NB4 (cell line): ENCODE data around the gene OARD1.
A peak's percentile ranks its signal among the peaks of the same experiment; 100 is the strongest.

Experiments used
- DNase-seq: peaks from one replicate; pipeline ENCODE4 v3.0.0; 2010; ENCODE audit warnings: low read depth
- H3K4me3 ChIP-seq: one replicate; pipeline ENCODE4 v1.5.1; 2011; ENCODE audit warnings: mild to moderate bottlenecking, low read depth, low read length, moderate library complexity
- MAX ChIP-seq: IDR thresholded peaks from 2 replicates; pipeline ENCODE4 v1.6.1; 2011; ENCODE audit warnings: low read depth, low read length
- MYC ChIP-seq: IDR thresholded peaks from 2 replicates; pipeline ENCODE4 v1.6.1; 2011; ENCODE audit warnings: low read depth, low read length
- POLR2A ChIP-seq: IDR thresholded peaks from 2 replicates; pipeline ENCODE4 v1.6.1; 2011; ENCODE audit warnings: mild to moderate bottlenecking; ENCODE audit not compliant: insufficient read length; ENCODE audit errors: extremely low read depth
- TF ChIP-seq, protein P1 (sequence below): IDR thresholded peaks from one replicate; pipeline ENCODE4 v1.5.1; 2012; ENCODE audit warnings: low read depth, low read length

The OARD1 gene

DNA sequence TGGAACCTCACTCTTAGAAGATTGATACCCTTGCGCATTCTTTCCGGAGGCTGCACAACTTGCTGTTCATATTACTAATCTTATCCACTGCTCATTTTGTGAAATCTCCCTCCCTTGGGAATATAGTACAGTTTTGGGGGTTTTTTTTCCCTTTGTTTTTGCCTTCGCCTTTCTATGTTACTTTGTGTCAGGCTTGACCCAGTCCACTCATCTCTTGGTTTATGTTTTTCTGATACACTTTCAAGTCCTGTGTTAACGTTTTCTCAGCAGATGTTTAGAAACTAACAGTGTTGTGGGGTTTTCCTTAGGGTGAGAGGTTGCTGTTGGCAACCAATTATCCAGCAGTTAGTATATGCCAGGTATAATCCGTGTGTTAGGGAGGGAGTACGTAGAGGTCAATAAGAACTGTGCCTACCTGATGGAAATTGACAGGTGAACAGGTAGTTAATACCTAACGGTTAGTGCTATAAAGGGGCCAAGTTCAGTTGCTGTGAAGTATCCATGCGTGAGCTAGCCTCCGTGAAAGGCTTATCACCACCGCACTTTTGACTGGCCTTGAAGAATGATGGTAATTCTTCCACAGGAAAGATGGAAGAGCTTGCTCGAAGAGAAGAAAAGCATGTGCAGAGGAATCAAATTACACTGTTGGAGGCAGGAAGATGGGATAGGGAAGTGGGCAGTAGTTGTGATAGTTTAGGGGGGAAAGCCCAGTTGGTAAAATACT lies 2.0 kb upstream of the OARD1 start:
- peak; percentile 53; the same call in 1 of the 2 replicates for TF ChIP-seq MAX
- no peak for TF ChIP-seq POLR2A
- peak; percentile 62 for TF ChIP-seq MYC
- DNase-seq = peak; percentile 52

GRCh38 chr6:41073203-41073967 lies 1.2 kb upstream of the OARD1 start:
- TF ChIP-seq POLR2A = peak; percentile 94
- peak; percentile 37 for TF ChIP-seq MAX
- TF ChIP-seq MYC = peak; percentile 57
- TF ChIP-seq, protein P1, sequence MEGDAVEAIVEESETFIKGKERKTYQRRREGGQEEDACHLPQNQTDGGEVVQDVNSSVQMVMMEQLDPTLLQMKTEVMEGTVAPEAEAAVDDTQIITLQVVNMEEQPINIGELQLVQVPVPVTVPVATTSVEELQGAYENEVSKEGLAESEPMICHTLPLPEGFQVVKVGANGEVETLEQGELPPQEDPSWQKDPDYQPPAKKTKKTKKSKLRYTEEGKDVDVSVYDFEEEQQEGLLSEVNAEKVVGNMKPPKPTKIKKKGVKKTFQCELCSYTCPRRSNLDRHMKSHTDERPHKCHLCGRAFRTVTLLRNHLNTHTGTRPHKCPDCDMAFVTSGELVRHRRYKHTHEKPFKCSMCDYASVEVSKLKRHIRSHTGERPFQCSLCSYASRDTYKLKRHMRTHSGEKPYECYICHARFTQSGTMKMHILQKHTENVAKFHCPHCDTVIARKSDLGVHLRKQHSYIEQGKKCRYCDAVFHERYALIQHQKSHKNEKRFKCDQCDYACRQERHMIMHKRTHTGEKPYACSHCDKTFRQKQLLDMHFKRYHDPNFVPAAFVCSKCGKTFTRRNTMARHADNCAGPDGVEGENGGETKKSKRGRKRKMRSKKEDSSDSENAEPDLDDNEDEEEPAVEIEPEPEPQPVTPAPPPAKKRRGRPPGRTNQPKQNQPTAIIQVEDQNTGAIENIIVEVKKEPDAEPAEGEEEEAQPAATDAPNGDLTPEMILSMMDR = no peak
- peak; percentile 95 for DNase-seq
- peak overlapping the region; percentile 79 for H3K4me3 ChIP-seq

More for the DNA sequence above, 2.0 kb upstream of the OARD1 start:
- H3K4me3 ChIP-seq = peak overlapping the region; percentile 79

DNA sequence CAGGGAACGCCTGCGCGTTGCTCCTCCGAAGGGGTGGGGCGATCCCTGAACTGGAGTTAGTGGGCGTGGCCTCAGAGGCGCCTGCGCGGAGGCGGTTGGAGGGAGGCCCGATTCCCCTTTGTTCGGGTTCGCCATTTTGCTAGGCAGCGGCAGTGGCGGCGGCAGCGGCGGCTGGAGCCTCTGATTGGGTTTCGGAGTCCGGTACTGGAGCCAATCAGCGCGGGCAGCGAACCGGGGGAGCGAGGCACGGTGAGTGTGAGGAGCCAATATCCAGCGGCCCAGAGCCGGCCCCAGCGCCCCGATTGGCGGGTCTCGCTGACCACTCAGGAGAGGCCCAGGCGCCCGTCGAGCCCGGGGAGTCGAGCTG lies 663 bp upstream of the OARD1 start, which contains the start of gene NFYA:
TSS of gene NFYA (plus strand) at position 139 of the 367 bp plus-strand sequence. CDS start 6,116 bp downstream, outside the sequence.
- H3K4me3 ChIP-seq = peak within 1 kb of the TSS; percentile 81
- TF ChIP-seq MAX = no peak
- TF ChIP-seq, protein P1 = no peak
- no peak for TF ChIP-seq MYC
- no peak for TF ChIP-seq POLR2A
- no peak for DNase-seq

DNA sequence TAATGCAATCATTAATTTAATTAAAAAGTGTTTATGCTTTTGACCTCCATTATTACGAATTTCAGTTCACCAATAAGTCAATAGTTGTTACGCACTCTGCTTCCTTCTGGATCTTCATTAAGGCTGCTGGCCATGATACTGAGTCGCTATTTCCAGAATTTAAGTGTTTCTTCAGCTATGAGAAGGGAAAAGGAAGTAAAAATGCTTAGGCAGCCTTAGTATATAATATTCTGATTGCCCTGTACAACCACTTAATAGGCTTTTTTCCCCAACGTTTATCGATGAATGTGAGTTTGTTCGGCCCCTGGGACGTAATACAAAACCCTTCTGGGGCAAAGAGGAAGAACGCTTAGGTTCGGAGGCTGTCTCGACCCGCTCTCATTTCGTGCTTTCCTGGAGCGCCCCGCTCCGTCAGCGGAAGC lies 644 bp downstream of the OARD1 start:
- H3K4me3 ChIP-seq = peak overlapping the region; percentile 81
- no peak for DNase-seq
- TF ChIP-seq MYC = 0 out of 2 replicates have a peak, but pooled peaks have one; percentile 7
- TF ChIP-seq, protein P1 = no peak

GRCh38 chr6:41066867-41067304 lies 5.3 kb downstream of the OARD1 start:
- peak; percentile 82 for DNase-seq
- H3K4me3 ChIP-seq = no peak overlapping the region
- no peak for TF ChIP-seq MAX
- TF ChIP-seq, protein P1 = peak; percentile 84
- TF ChIP-seq POLR2A = no peak
- no peak for TF ChIP-seq MYC

GRCh38 chr6:41065550-41066026 lies 6.6 kb downstream of the OARD1 start:
- no peak overlapping the region for H3K4me3 ChIP-seq
- TF ChIP-seq, protein P1 = no peak
- TF ChIP-seq MYC (no peak), MAX (no peak), POLR2A (no peak)
- no peak for DNase-seq
